ENCODE measurements around the gene ARSB.
A peak's percentile ranks its signal among the peaks of the same experiment; 100 is the strongest.
"Not testable (repeated sequence)": the region's sequence is repeated elsewhere in the genome, so short reads cannot be mapped to it uniquely, and the experiment has no call there.

The ARSB gene

DNA sequence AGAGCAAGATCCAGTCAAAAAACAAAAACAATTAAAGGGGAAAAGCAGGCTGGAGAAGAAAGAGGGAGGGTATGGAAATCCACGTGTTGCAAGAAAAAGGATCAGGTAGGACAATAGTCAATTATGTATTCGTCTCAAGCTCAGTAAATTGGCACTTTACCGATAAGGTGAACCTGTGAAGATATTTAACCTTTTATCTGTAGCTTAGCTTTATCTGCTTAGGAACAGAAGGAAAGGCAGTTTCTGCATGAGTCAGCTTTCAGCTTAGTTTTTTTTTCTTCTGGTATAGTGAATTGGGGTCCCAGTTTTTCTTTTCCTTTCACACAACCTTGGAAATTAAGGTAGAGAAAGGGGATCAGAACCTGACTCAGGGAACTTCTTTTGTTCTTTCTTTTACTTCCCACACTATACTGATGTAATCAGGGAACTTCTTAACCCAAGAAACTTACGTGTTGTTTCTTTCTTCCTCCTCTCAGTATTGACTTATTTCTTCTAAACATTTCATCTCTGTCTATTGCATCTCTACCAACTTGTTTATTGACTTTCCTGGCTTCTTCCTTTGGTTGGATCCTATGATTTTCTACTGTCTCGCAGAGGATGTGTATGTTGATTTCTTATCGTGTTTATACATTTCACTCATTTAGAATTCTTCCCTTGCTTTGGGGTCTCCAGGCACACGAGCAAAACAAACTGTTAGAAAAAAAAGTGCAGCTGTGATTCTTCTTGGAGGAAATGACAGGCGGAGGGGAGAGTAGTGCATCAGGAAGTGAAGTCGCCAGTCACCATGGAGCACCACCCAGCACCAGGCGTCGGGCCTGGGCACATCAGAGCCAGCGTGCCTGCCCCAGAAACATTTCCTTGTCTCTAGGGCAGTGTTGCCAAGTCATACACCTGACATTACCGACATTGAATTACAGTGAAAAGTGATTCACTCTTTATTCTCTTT lies 213.6 kb downstream of the ARSB start:
- Histone ChIP-seq H3K27ac (ENCODE audit: low read depth, low read length) (peak overlapping the region; percentile 32), H3K9ac (ENCODE audit: low read depth, low read length) (no peak overlapping the region; the same call in 1 of the 2 replicates), H3K9me3 (ENCODE audit: control insufficient read depth, insufficient read depth, low read length) (no peaks in the 10 kb centered on the region), H3K36me3 (ENCODE audit: control insufficient read depth, insufficient read depth, low read length) (no peaks in the 10 kb centered on the region), H3K4me3 (ENCODE audit: low read depth, low read length) (no peak overlapping the region), H3K27me3 (ENCODE audit: control insufficient read depth, insufficient read depth, low read length) (no peaks in the 10 kb centered on the region), H3K4me1 (ENCODE audit: control insufficient read depth, insufficient read depth, low read length) (no peaks in the 10 kb centered on the region; the same call in 1 of the 2 replicates)

DNA sequence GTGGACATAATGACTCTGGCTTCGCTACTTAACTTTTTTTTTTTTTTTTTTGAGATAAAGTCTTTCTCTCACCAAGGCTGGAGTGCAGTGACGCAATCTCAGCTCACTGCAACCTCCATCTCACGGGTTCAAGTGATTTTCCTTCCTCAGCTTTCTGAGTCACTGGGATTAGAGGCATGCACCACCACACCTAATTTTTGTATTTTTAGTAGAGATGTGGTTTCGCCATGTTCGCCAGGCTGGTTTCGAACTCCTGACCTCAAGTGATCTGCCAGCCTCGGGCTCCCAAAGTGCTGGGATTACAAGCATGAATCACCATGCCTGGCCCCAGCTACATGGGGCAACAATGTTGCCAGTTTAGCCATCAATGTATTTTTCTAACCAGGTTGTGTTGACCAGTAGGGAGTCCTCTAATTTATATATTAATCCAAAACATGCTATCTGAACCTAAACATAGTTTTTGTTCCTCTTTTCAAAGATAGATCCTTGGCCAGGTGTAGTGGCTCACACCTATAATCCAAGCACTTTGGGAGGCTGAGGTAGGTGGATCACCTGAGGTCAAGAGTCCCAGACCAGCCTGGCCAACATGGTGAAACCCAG lies 216.2 kb downstream of the ARSB start:
- H3K4me3 ChIP-seq (ENCODE audit: low read depth, low read length), result no peak overlapping the region
- no peaks in the 10 kb centered on the region; the same call in 1 of the 2 replicates for H3K4me1 ChIP-seq (ENCODE audit: control insufficient read depth, insufficient read depth, low read length)

GRCh38 chr5:78766412-78766762 lies 218.7 kb downstream of the ARSB start:
- H3K9me3 ChIP-seq (ENCODE audit: control insufficient read depth, insufficient read depth, low read length), result no peaks in the 10 kb centered on the region
- H3K4me3 ChIP-seq (ENCODE audit: low read depth, low read length), result no peak overlapping the region
- no peak overlapping the region for H3K27ac ChIP-seq (ENCODE audit: low read depth, low read length)
- H3K27me3 ChIP-seq (ENCODE audit: control insufficient read depth, insufficient read depth, low read length), result no peaks in the 10 kb centered on the region
- no peaks in the 10 kb centered on the region for H3K36me3 ChIP-seq (ENCODE audit: control insufficient read depth, insufficient read depth, low read length)
- no peak overlapping the region for H3K9ac ChIP-seq (ENCODE audit: low read depth, low read length)
- H3K4me1 ChIP-seq (ENCODE audit: control insufficient read depth, insufficient read depth, low read length), result no peaks in the 10 kb centered on the region; the same call in 1 of the 2 replicates

More for the DNA sequence above, 216.2 kb downstream of the ARSB start:
- H3K27ac ChIP-seq (ENCODE audit: low read depth, low read length), result no peak overlapping the region
- H3K9me3 ChIP-seq (ENCODE audit: control insufficient read depth, insufficient read depth, low read length), result no peaks in the 10 kb centered on the region
- no peaks in the 10 kb centered on the region for H3K36me3 ChIP-seq (ENCODE audit: control insufficient read depth, insufficient read depth, low read length)
- no peak overlapping the region for H3K9ac ChIP-seq (ENCODE audit: low read depth, low read length)
- H3K27me3 ChIP-seq (ENCODE audit: control insufficient read depth, insufficient read depth, low read length), result no peaks in the 10 kb centered on the region

DNA sequence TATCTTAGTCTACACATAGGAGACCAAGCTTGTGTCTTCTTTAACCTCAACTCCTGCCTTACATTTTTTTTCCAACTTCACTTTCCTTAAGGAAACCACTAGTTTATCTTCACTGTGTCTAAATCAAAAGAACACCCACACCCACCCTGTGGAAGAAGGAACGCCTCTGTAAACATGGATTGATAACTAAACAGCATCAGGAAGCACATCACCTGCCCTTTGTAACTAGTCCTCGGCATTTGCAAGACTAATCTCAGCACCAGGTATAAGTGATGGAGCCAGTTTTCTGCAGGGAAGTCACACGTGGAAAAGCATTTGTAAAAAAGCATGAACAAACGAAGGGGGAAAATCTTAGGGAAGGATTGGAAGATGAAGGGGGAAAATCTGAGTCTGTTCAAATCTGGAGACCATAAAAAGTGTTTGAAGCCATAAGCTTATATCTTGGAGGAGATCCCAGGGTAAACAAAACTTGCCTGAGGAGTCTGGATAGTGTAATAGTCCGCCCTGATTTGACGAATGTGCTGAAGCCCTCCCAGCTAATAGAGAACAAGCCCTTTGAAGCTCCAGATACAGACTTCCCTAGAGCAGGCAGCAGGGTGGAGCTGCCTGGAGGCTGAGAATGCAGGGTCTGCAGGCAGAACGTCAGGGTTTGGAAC lies 219.2 kb downstream of the ARSB start:
- H3K9ac ChIP-seq (ENCODE audit: low read depth, low read length), result no peak overlapping the region
- H3K4me1 ChIP-seq (ENCODE audit: control insufficient read depth, insufficient read depth, low read length), result no peaks in the 10 kb centered on the region
- no peaks in the 10 kb centered on the region for H3K36me3 ChIP-seq (ENCODE audit: control insufficient read depth, insufficient read depth, low read length)
- no peaks in the 10 kb centered on the region for H3K9me3 ChIP-seq (ENCODE audit: control insufficient read depth, insufficient read depth, low read length)
- H3K27ac ChIP-seq (ENCODE audit: low read depth, low read length), result no peak overlapping the region
- no peaks in the 10 kb centered on the region for H3K27me3 ChIP-seq (ENCODE audit: control insufficient read depth, insufficient read depth, low read length)
- no peak overlapping the region for H3K4me3 ChIP-seq (ENCODE audit: low read depth, low read length)

GRCh38 chr5:78765116-78765515 lies 220.0 kb downstream of the ARSB start:
- H3K27ac ChIP-seq (ENCODE audit: low read depth, low read length), result no peak overlapping the region
- H3K36me3 ChIP-seq (ENCODE audit: control insufficient read depth, insufficient read depth, low read length), result no peaks in the 10 kb centered on the region
- no peaks in the 10 kb centered on the region for H3K4me1 ChIP-seq (ENCODE audit: control insufficient read depth, insufficient read depth, low read length)
- H3K9me3 ChIP-seq (ENCODE audit: control insufficient read depth, insufficient read depth, low read length), result no peaks in the 10 kb centered on the region
- no peak overlapping the region for H3K9ac ChIP-seq (ENCODE audit: low read depth, low read length)
- H3K27me3 ChIP-seq (ENCODE audit: control insufficient read depth, insufficient read depth, low read length), result no peaks in the 10 kb centered on the region
- H3K4me3 ChIP-seq (ENCODE audit: low read depth, low read length), result no peak overlapping the region

- Histone ChIP-seq H3K4me1 (ENCODE audit: control insufficient read depth, insufficient read depth, low read length) (no peaks in the 10 kb centered on the region), H3K36me3 (ENCODE audit: control insufficient read depth, insufficient read depth, low read length) (no peaks in the 10 kb centered on the region), H3K9ac (ENCODE audit: low read depth, low read length) (no peak overlapping the region), H3K9me3 (ENCODE audit: control insufficient read depth, insufficient read depth, low read length) (no peaks in the 10 kb centered on the region), H3K27ac (ENCODE audit: low read depth, low read length) (no peak overlapping the region), H3K27me3 (ENCODE audit: control insufficient read depth, insufficient read depth, low read length) (no peaks in the 10 kb centered on the region), H3K4me3 (ENCODE audit: low read depth, low read length) (no peak overlapping the region)
Observed at GRCh38 chr5:78763659-78764189, 221.4 kb downstream of the ARSB start.

GRCh38 chr5:78762743-78763142 lies 222.4 kb downstream of the ARSB start:
- not testable (repeated sequence) for H3K4me3 ChIP-seq (ENCODE audit: low read depth, low read length); H3K27me3 ChIP-seq (ENCODE audit: control insufficient read depth, insufficient read depth, low read length); H3K36me3 ChIP-seq (ENCODE audit: control insufficient read depth, insufficient read depth, low read length); H3K4me1 ChIP-seq (ENCODE audit: control insufficient read depth, insufficient read depth, low read length); H3K27ac ChIP-seq (ENCODE audit: low read depth, low read length); H3K9ac ChIP-seq (ENCODE audit: low read depth, low read length); H3K9me3 ChIP-seq (ENCODE audit: control insufficient read depth, insufficient read depth, low read length)

- no peak overlapping the region for H3K27ac ChIP-seq (ENCODE audit: low read depth, low read length)
- H3K4me3 ChIP-seq (ENCODE audit: low read depth, low read length), result no peak overlapping the region
- H3K36me3 ChIP-seq (ENCODE audit: control insufficient read depth, insufficient read depth, low read length), result no peaks in the 10 kb centered on the region
- H3K9me3 ChIP-seq (ENCODE audit: control insufficient read depth, insufficient read depth, low read length), result no peaks in the 10 kb centered on the region
- no peaks in the 10 kb centered on the region for H3K4me1 ChIP-seq (ENCODE audit: control insufficient read depth, insufficient read depth, low read length)
- H3K27me3 ChIP-seq (ENCODE audit: control insufficient read depth, insufficient read depth, low read length), result no peaks in the 10 kb centered on the region
- no peak overlapping the region for H3K9ac ChIP-seq (ENCODE audit: low read depth, low read length)
Observed at GRCh38 chr5:78761840-78762239, 223.3 kb downstream of the ARSB start.

- no peaks in the 10 kb centered on the region for H3K4me1 ChIP-seq (ENCODE audit: control insufficient read depth, insufficient read depth, low read length)
- no peaks in the 10 kb centered on the region for H3K27me3 ChIP-seq (ENCODE audit: control insufficient read depth, insufficient read depth, low read length)
- H3K9ac ChIP-seq (ENCODE audit: low read depth, low read length), result no peak overlapping the region
- no peak overlapping the region for H3K27ac ChIP-seq (ENCODE audit: low read depth, low read length)
- no peaks in the 10 kb centered on the region for H3K9me3 ChIP-seq (ENCODE audit: control insufficient read depth, insufficient read depth, low read length)
- H3K36me3 ChIP-seq (ENCODE audit: control insufficient read depth, insufficient read depth, low read length), result no peaks in the 10 kb centered on the region
- H3K4me3 ChIP-seq (ENCODE audit: low read depth, low read length), result no peak overlapping the region
Observed at GRCh38 chr5:78760770-78761169, 224.3 kb downstream of the ARSB start.

DNA sequence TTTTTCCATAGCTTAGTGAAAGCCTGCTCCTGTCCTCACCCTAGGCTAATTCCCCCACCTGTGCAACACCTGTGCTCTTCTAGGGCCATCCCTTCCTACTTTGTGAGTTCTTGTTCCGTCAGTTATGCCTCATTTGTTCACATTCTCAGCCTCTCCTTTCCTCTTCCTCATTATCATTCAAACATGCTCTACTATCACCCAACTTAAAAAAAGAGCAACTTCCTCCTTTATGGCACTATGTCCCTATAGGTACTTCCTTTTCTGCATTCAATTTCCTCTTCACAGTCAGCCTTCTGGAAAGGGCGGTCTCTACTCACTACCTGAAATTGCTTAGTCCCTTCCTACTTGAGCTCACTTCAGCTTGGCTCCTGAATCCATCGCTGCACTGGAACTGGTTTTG lies 224.7 kb downstream of the ARSB start:
- Histone ChIP-seq H3K36me3 (ENCODE audit: control insufficient read depth, insufficient read depth, low read length) (no peaks in the 10 kb centered on the region), H3K4me3 (ENCODE audit: low read depth, low read length) (no peak overlapping the region), H3K27ac (ENCODE audit: low read depth, low read length) (no peak overlapping the region), H3K9ac (ENCODE audit: low read depth, low read length) (no peak overlapping the region), H3K9me3 (ENCODE audit: control insufficient read depth, insufficient read depth, low read length) (no peaks in the 10 kb centered on the region), H3K4me1 (ENCODE audit: control insufficient read depth, insufficient read depth, low read length) (no peaks in the 10 kb centered on the region), H3K27me3 (ENCODE audit: control insufficient read depth, insufficient read depth, low read length) (no peaks in the 10 kb centered on the region)
